Testis (tissue), 3 donors: Measurements from ENCODE around the gene MAN2B1. TPM values are rescaled to one million over a fixed set of nuclear protein-coding genes. Genes with fewer than 3 reads are reported as not detected.

Experiments used
- DNase-seq: peaks from one replicate; pipeline ENCODE4 v3.0.0-alpha.2; 2019
- H3K27ac ChIP-seq, 2 donors: fragments of 200-600 bp; sonication (generic); one replicate each; pipeline ENCODE4 v1.5.1; 2019
- H3K27me3 ChIP-seq: fragments of 200-600 bp; sonication (generic); one replicate; pipeline ENCODE4 v1.5.1; 2019
- H3K36me3 ChIP-seq: fragments of 200-600 bp; sonication (generic); one replicate; pipeline ENCODE4 v1.5.1; 2017; ENCODE audit warnings: low read depth; ENCODE audit errors: missing control alignments
- H3K4me1 ChIP-seq: fragments of 200-600 bp; sonication (generic); one replicate; pipeline ENCODE4 v1.5.1; 2019
- H3K4me3 ChIP-seq, 2 donors: fragments of 200-600 bp; sonication (generic); one replicate each; pipeline ENCODE4 v1.5.1; 2017 to 2019
- H3K9me3 ChIP-seq: fragments of 200-600 bp; sonication (generic); one replicate; pipeline ENCODE4 v1.5.1; 2017
- POLR2A ChIP-seq: fragments of 450-650 bp; IDR thresholded peaks from one replicate; pipeline ENCODE4 v1.6.1; 2017; ENCODE audit warnings: antibody characterized with exemption, mild to moderate bottlenecking, moderate library complexity
- WGBS, 2 donors: methylation state at CpG; one replicate each; pipeline ENCODE4 v1.1.5; 2018; 5-methylcytosine and 5-hydroxymethylcytosine counted together
- intact Hi-C: fragments of 100-400 bp; cut with DNase I; formaldehyde crosslinking; loops from one replicate; pipeline ENCODE4 v1.15.1; 2023; ENCODE audit warnings: low total_unique reads
- polyA plus RNA-seq: library from polyadenylated mRNA; stranded (reverse); fragments of 350-450 nt; fragmentation: Illumina TruSeq; extraction: RNeasy Lipid Tissue Mini Kit (QIAGEN cat#74804); gene quantifications from one replicate; pipeline ENCODE4 v1.2.3, GENCODE V29; 2014; ENCODE audit warnings: low read depth, low replicate concordance; ENCODE audit not compliant: insufficient read depth
- small RNA-seq, 2 donors: library from RNA; depleted of rRNA; stranded (forward); fragments of <200 nt; gene quantifications; one replicate each; pipeline ENCODE3, GENCODE V24; 2016
- total RNA-seq, 2 donors: library from RNA; depleted of rRNA; stranded (reverse); fragments of >200 nt; gene quantifications; one replicate each; pipeline ENCODE4 v1.2.3, GENCODE V29; 2016
- TF ChIP-seq, protein P1 (sequence below), 3 experiments: fragments of 450-650 bp in 2 of 3; fragments of 200-600 bp in 1 of 3; sonication (generic) in 1 of 3; IDR thresholded peaks; one replicate each; pipeline ENCODE4 v1.5.1; 2016 to 2019; ENCODE audit warnings: antibody characterized with exemption in 3 of 3, mild to moderate bottlenecking in 2 of 3, moderate library complexity in 1 of 3

Gene MAN2B1
- total and polyA plus RNA-seq, 3 donors from 2014 or later: 29.7 to 45.7 (median 30.6) TPM

DNA sequence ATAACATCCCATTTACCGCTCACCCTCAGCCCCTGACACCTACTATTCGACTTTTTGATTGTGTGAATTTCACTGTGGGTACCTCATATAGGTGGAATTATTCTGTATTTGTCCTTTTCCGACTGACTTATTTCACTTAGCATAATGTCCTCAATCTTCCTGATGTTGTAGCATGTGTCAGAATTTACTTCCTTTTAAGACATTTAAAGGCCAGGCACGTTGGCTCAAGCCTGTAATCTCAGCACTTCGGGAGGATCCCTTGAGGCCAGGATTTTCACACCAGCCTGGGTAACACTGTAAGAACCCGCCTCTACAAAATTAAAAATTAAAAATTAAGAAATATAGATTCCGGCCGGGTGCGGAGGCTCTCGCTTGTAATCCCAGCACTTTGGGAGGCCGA is 68.9 kb downstream of the MAN2B1 start:
- Histone ChIP-seq H3K4me3 (peak overlapping the region in 1 of 2 donors; percentile 49), H3K27me3 (no peaks in the 10 kb centered on the region), H3K36me3 (no peaks in the 10 kb centered on the region), H3K4me1 (no peaks in the 10 kb centered on the region), H3K9me3 (no peaks in the 10 kb centered on the region), H3K27ac (no peak overlapping the region)
- no peak for TF ChIP-seq POLR2A
- TF ChIP-seq, protein P1, sequence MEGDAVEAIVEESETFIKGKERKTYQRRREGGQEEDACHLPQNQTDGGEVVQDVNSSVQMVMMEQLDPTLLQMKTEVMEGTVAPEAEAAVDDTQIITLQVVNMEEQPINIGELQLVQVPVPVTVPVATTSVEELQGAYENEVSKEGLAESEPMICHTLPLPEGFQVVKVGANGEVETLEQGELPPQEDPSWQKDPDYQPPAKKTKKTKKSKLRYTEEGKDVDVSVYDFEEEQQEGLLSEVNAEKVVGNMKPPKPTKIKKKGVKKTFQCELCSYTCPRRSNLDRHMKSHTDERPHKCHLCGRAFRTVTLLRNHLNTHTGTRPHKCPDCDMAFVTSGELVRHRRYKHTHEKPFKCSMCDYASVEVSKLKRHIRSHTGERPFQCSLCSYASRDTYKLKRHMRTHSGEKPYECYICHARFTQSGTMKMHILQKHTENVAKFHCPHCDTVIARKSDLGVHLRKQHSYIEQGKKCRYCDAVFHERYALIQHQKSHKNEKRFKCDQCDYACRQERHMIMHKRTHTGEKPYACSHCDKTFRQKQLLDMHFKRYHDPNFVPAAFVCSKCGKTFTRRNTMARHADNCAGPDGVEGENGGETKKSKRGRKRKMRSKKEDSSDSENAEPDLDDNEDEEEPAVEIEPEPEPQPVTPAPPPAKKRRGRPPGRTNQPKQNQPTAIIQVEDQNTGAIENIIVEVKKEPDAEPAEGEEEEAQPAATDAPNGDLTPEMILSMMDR (IDR thresholded peaks at IDR 0.05): no peak
- DNase-seq: no peak
- WGBS, 2 donors: 57 to 75% methylated on average over 11 of the region's 11 CpGs
- intact Hi-C loops: no loop called here

DNA sequence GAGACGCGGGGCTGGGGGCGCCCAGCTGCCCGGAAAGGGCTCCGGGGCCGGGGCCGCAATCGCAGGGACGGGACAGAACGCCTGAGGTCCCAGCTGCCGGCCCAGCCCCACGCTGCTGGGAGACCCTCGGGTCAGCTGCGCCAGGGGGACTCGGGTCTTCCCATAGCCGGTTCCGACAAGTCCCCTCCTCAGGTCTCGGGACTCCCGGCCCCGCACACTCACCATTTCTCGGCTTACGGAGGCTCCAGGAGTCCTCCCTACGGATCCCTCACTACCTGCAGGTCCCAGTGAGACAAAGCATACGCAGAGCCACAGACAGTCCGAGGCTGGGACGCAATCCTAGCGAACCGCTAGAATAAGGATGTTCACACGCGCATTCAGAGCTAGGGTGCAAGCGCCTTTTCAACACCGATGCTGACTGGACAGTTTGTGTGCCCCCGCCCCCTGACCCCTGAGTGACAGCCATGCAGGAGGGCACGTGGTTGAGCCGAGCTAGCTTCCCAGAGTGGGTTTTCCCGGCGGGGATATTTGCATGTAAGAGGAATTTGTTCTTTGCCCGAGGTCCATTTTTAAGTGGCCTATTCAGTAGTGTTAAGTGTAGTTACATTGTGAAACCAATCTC is 69.5 kb downstream of the MAN2B1 start:
- DNase-seq: peak; percentile 62
- intact Hi-C loops: no loop called here
- Histone ChIP-seq H3K9me3 (no peaks in the 10 kb centered on the region), H3K36me3 (no peaks in the 10 kb centered on the region), H3K4me1 (no peaks in the 10 kb centered on the region), H3K4me3 (peak overlapping the region; percentile 33 to 49), H3K27ac (no peak overlapping the region), H3K27me3 (no peaks in the 10 kb centered on the region)
- 53 to 54% methylated on average over 15 to 36 of the region's 38 CpGs for WGBS, 2 donors
- TF ChIP-seq, protein P1 (IDR thresholded peaks at IDR 0.05): no peak
- no peak for TF ChIP-seq POLR2A

Small RNA genes within 50 kb of the gene (small RNA-seq; reads per million reads assigned to genes)
- 1,171 to 1,317 reads per million in 2 donors for gene SNORD41

Other genes with a start within 250 kb of the MAN2B1 start
- 1 to 10 TPM; 4.1 to 5.0 TPM for gene ZNF443, start 225.7 kb downstream of the MAN2B1 start, total RNA-seq
- gene ZNF443, start 225.7 kb downstream of the MAN2B1 start, polyA plus RNA-seq: 2.2 TPM
- gene ZNF709, start 181.9 kb downstream of the MAN2B1 start, total RNA-seq: 10 to 100 TPM in 1 of 2 donors, 1 to 10 TPM in 1; 8.1 to 21.7 TPM
- 14.6 TPM for gene ZNF709, start 181.9 kb downstream of the MAN2B1 start, polyA plus RNA-seq
- gene ZNF564, start 115.3 kb downstream of the MAN2B1 start, total RNA-seq: 10 to 100 TPM; 10.7 to 18.0 TPM
- gene ZNF564, start 115.3 kb downstream of the MAN2B1 start, polyA plus RNA-seq: 4.6 TPM
- gene ZNF490, start 55.9 kb downstream of the MAN2B1 start, total RNA-seq: 10 to 100 TPM in 1 of 2 donors, 1 to 10 TPM in 1; 6.6 to 10.4 TPM
- gene ZNF490, start 55.9 kb downstream of the MAN2B1 start, polyA plus RNA-seq: 2.5 TPM
- 10 to 100 TPM; 16.1 to 17.2 TPM for gene ZNF791, start 55.8 kb downstream of the MAN2B1 start, total RNA-seq
- 9.3 TPM for gene ZNF791, start 55.8 kb downstream of the MAN2B1 start, polyA plus RNA-seq
- gene WDR83, start 65 bp upstream of the MAN2B1 start, total RNA-seq: 10 to 100 TPM; 15.8 to 18.3 TPM
- 23.2 TPM for gene WDR83, start 65 bp upstream of the MAN2B1 start, polyA plus RNA-seq
- gene DHPS, start 15.1 kb upstream of the MAN2B1 start, total RNA-seq: 100 to 1,000 TPM in 1 of 2 donors, 10 to 100 TPM in 1; 85.9 to 119 TPM
- 50.2 TPM for gene DHPS, start 15.1 kb upstream of the MAN2B1 start, polyA plus RNA-seq
- 1 to 10 TPM in 1 of 2 donors, not detected in 1; 4.5 TPM for gene GNG14, start 21.3 kb upstream of the MAN2B1 start, total RNA-seq
- not detected for gene GNG14, start 21.3 kb upstream of the MAN2B1 start, polyA plus RNA-seq
- 10 to 100 TPM; 20.5 to 23.3 TPM for gene FBXW9, start 29.9 kb upstream of the MAN2B1 start, total RNA-seq
- 27.4 TPM for gene FBXW9, start 29.9 kb upstream of the MAN2B1 start, polyA plus RNA-seq
- gene TNPO2, start 57.2 kb upstream of the MAN2B1 start, total RNA-seq: 100 to 1,000 TPM; 110 to 129 TPM
- gene TNPO2, start 57.2 kb upstream of the MAN2B1 start, polyA plus RNA-seq: 103 TPM
- 100 to 1,000 TPM; 244 to 329 TPM for gene TRIR, start 67.9 kb upstream of the MAN2B1 start, total RNA-seq
- gene TRIR, start 67.9 kb upstream of the MAN2B1 start, polyA plus RNA-seq: 158 TPM
- gene GET3, start 70.8 kb upstream of the MAN2B1 start, total RNA-seq: 100 to 1,000 TPM in 1 of 2 donors, 10 to 100 TPM in 1; 89.3 to 109 TPM
- gene GET3, start 70.8 kb upstream of the MAN2B1 start, polyA plus RNA-seq: 134 TPM
- gene BEST2, start 85.0 kb upstream of the MAN2B1 start, total RNA-seq: under 1 TPM; 0.50 to 0.87 TPM
- not detected for gene BEST2, start 85.0 kb upstream of the MAN2B1 start, polyA plus RNA-seq
- gene HOOK2, start 108.8 kb upstream of the MAN2B1 start, total RNA-seq: 10 to 100 TPM; 54.4 to 63.4 TPM
- 30.0 TPM for gene HOOK2, start 108.8 kb upstream of the MAN2B1 start, polyA plus RNA-seq
- 100 to 1,000 TPM in 1 of 2 donors, 10 to 100 TPM in 1; 75.9 to 143 TPM for gene JUNB, start 124.7 kb upstream of the MAN2B1 start, total RNA-seq
- gene JUNB, start 124.7 kb upstream of the MAN2B1 start, polyA plus RNA-seq: 54.5 TPM
- gene PRDX2, start 135.1 kb upstream of the MAN2B1 start, total RNA-seq: 100 to 1,000 TPM in 1 of 2 donors, 10 to 100 TPM in 1; 72.1 to 117 TPM
- 87.1 TPM for gene PRDX2, start 135.1 kb upstream of the MAN2B1 start, polyA plus RNA-seq
- 10 to 100 TPM in 1 of 2 donors, 1 to 10 TPM in 1; 3.0 to 14.0 TPM for gene THSD8, start 135.3 kb upstream of the MAN2B1 start, total RNA-seq
- 27.9 TPM for gene THSD8, start 135.3 kb upstream of the MAN2B1 start, polyA plus RNA-seq
- 10 to 100 TPM; 15.7 to 18.6 TPM for gene RNASEH2A, start 139.8 kb upstream of the MAN2B1 start, total RNA-seq
- gene RNASEH2A, start 139.8 kb upstream of the MAN2B1 start, polyA plus RNA-seq: 14.1 TPM
- 1 to 10 TPM; 3.8 to 5.1 TPM for gene RTBDN, start 167.8 kb upstream of the MAN2B1 start, total RNA-seq
- 3.7 TPM for gene RTBDN, start 167.8 kb upstream of the MAN2B1 start, polyA plus RNA-seq
- gene MAST1, start 171.8 kb upstream of the MAN2B1 start, total RNA-seq: 1 to 10 TPM; 8.5 to 9.0 TPM
- gene MAST1, start 171.8 kb upstream of the MAN2B1 start, polyA plus RNA-seq: 11.7 TPM
- gene DNASE2, start 214.7 kb upstream of the MAN2B1 start, total RNA-seq: 10 to 100 TPM in 1 of 2 donors, 1 to 10 TPM in 1; 9.0 to 17.4 TPM
- gene DNASE2, start 214.7 kb upstream of the MAN2B1 start, polyA plus RNA-seq: 17.7 TPM
- under 1 TPM; 0.24 to 0.31 TPM for gene KLF1, start 220.5 kb upstream of the MAN2B1 start, total RNA-seq
- gene KLF1, start 220.5 kb upstream of the MAN2B1 start, polyA plus RNA-seq: not detected
- gene GCDH, start 224.4 kb upstream of the MAN2B1 start, total RNA-seq: 10 to 100 TPM; 30.5 to 32.1 TPM
- gene GCDH, start 224.4 kb upstream of the MAN2B1 start, polyA plus RNA-seq: 11.0 TPM